DOHH2 (cell line): ENCODE data around the gene SMAD5.

Source experiments
- H3F3A ChIP-seq: fragments of 200-600 bp; sonication (generic), shearing (Covaris generic); 2 replicates; pipeline ENCODE4 v1.6.0; 2016; ENCODE audit warnings: antibody characterized with exemption, mild to moderate bottlenecking; ENCODE audit not compliant: control insufficient read depth, insufficient read depth
- H3K27ac ChIP-seq: fragments of 200-600 bp; sonication (generic); 2 replicates; pipeline ENCODE4 v1.5.1; 2014; ENCODE audit warnings: low read depth, mild to moderate bottlenecking, low read length, moderate library complexity
- H3K27me3 ChIP-seq: fragments of 200-600 bp; sonication (generic); 2 replicates; pipeline ENCODE4 v1.6.1; 2014; ENCODE audit warnings: mild to moderate bottlenecking, low read length, mixed read lengths; ENCODE audit not compliant: control insufficient read depth
- H3K36me3 ChIP-seq: fragments of 200-600 bp; sonication (generic); 2 replicates; pipeline ENCODE4 v1.6.1; 2014; ENCODE audit warnings: mild to moderate bottlenecking, low read length, moderate library complexity, mixed read lengths; ENCODE audit not compliant: control insufficient read depth
- H3K4me1 ChIP-seq: fragments of 200-600 bp; sonication (generic); 2 replicates; pipeline ENCODE4 v1.6.1; 2014; ENCODE audit warnings: mild to moderate bottlenecking, low read length, mixed read lengths; ENCODE audit not compliant: control insufficient read depth
- H3K4me2 ChIP-seq: fragments of 200-600 bp; sonication (generic); 2 replicates; pipeline ENCODE4 v1.6.0; 2014; ENCODE audit warnings: mild to moderate bottlenecking, low read length, moderate library complexity
- H3K4me3 ChIP-seq: fragments of 200-600 bp; sonication (generic); 2 replicates; pipeline ENCODE4 v1.5.1; 2014; ENCODE audit warnings: mild to moderate bottlenecking, low read length, mixed read lengths
- H3K79me2 ChIP-seq: fragments of 200-600 bp; sonication (generic); 2 replicates; pipeline ENCODE4 v1.6.1; 2014; ENCODE audit warnings: mild to moderate bottlenecking, low read length, mixed read lengths; ENCODE audit not compliant: control insufficient read depth
- H3K9me2 ChIP-seq: fragments of 200-600 bp; sonication (generic); replicated peaks from 2 replicates; pipeline ENCODE4 v1.6.1; 2014; ENCODE audit warnings: mild to moderate bottlenecking, low read length, mixed read lengths; ENCODE audit not compliant: control insufficient read depth
- H3K9me3 ChIP-seq: fragments of 200-600 bp; sonication (generic); 2 replicates; pipeline ENCODE4 v1.6.1; 2014; ENCODE audit warnings: antibody characterized with exemption, low read length, mixed read lengths; ENCODE audit not compliant: control insufficient read depth, insufficient read depth
- H4K20me1 ChIP-seq: fragments of 200-600 bp; sonication (generic); 2 replicates; pipeline ENCODE4 v1.6.0; 2014; ENCODE audit warnings: low read depth, mild to moderate bottlenecking, antibody characterized with exemption, low read length, moderate library complexity; ENCODE audit not compliant: control insufficient read depth, insufficient read depth
- CTCF ChIP-seq: fragments of 200-600 bp; sonication (generic); IDR thresholded peaks from one replicate; pipeline ENCODE4 v1.5.1; 2014; ENCODE audit warnings: antibody characterized with exemption, mild to moderate bottlenecking, low read depth, low read length; ENCODE audit not compliant: poor library complexity, severe bottlenecking
- EZH2phosphoT487 ChIP-seq: fragments of 200-600 bp; sonication (generic); IDR thresholded peaks from 2 replicates; pipeline ENCODE4 v1.6.1; 2017; ENCODE audit warnings: borderline replicate concordance, mild to moderate bottlenecking, antibody characterized with exemption, low read length, moderate library complexity, mixed read lengths

Gene SMAD5

GRCh38 chr5:136207631-136208030, 75.0 kb downstream of the SMAD5 start:
- H3K9me2 ChIP-seq: no peaks in the 10 kb centered on the region
- no peaks in the 10 kb centered on the region for H3K9me3 ChIP-seq
- H3K36me3 ChIP-seq: no peaks in the 10 kb centered on the region
- TF ChIP-seq EZH2phosphoT487 (no peak), CTCF (no peak)
- no peak overlapping the region for H3K27ac ChIP-seq
- no peaks in the 10 kb centered on the region for H3F3A ChIP-seq
- H4K20me1 ChIP-seq: no peaks in the 10 kb centered on the region
- H3K4me2 ChIP-seq: no peak overlapping the region
- H3K4me1 ChIP-seq: no peaks in the 10 kb centered on the region
- H3K79me2 ChIP-seq: no peaks in the 10 kb centered on the region
- peaks cover 4% of the 10 kb centered on the region for H3K27me3 ChIP-seq
- H3K4me3 ChIP-seq: no peak overlapping the region

GRCh38 chr5:136208916-136209315, 76.3 kb downstream of the SMAD5 start:
- no peaks in the 10 kb centered on the region for H3K9me2 ChIP-seq
- no peaks in the 10 kb centered on the region for H4K20me1 ChIP-seq
- no peaks in the 10 kb centered on the region for H3K4me1 ChIP-seq
- TF ChIP-seq CTCF (no peak), EZH2phosphoT487 (no peak)
- no peaks in the 10 kb centered on the region for H3K9me3 ChIP-seq
- no peak overlapping the region for H3K27ac ChIP-seq
- no peak overlapping the region for H3K4me2 ChIP-seq
- peaks cover 10% of the 10 kb centered on the region for H3K27me3 ChIP-seq
- H3F3A ChIP-seq: no peaks in the 10 kb centered on the region
- H3K79me2 ChIP-seq: no peaks in the 10 kb centered on the region
- H3K4me3 ChIP-seq: no peak overlapping the region
- H3K36me3 ChIP-seq: no peaks in the 10 kb centered on the region

GRCh38 chr5:136209346-136209910, 76.8 kb downstream of the SMAD5 start:
- no peaks in the 10 kb centered on the region for H3K36me3 ChIP-seq
- no peaks in the 10 kb centered on the region for H3K4me1 ChIP-seq
- no peaks in the 10 kb centered on the region for H3K9me2 ChIP-seq
- no peak overlapping the region for H3K27ac ChIP-seq
- H4K20me1 ChIP-seq: no peaks in the 10 kb centered on the region
- no peak overlapping the region for H3K4me2 ChIP-seq
- H3K4me3 ChIP-seq: no peak overlapping the region
- H3K79me2 ChIP-seq: no peaks in the 10 kb centered on the region
- H3F3A ChIP-seq: no peaks in the 10 kb centered on the region
- H3K9me3 ChIP-seq: no peaks in the 10 kb centered on the region
- TF ChIP-seq EZH2phosphoT487: no peak
- no peak for TF ChIP-seq CTCF
- H3K27me3 ChIP-seq: peaks cover 10% of the 10 kb centered on the region

GRCh38 chr5:136210259-136210658, 77.6 kb downstream of the SMAD5 start:
- no peaks in the 10 kb centered on the region for H3K4me1 ChIP-seq
- no peaks in the 10 kb centered on the region for H3K9me2 ChIP-seq
- no peak overlapping the region for H3K4me3 ChIP-seq
- peaks cover 10% of the 10 kb centered on the region for H3K27me3 ChIP-seq
- no peaks in the 10 kb centered on the region for H3K36me3 ChIP-seq
- no peak overlapping the region for H3K27ac ChIP-seq
- H4K20me1 ChIP-seq: no peaks in the 10 kb centered on the region
- no peaks in the 10 kb centered on the region for H3K79me2 ChIP-seq
- no peaks in the 10 kb centered on the region for H3K9me3 ChIP-seq
- H3F3A ChIP-seq: no peaks in the 10 kb centered on the region
- no peak overlapping the region for H3K4me2 ChIP-seq
- TF ChIP-seq CTCF (no peak), EZH2phosphoT487 (no peak)
